Muscle of back (tissue), 11 donors: ENCODE data around the gene BASP1. TPM values are rescaled to one million over a fixed set of nuclear protein-coding genes. Genes with fewer than 3 reads are reported as not detected.
"Not testable (repeated sequence)": the region's sequence is repeated elsewhere in the genome, so short reads cannot be mapped to it uniquely, and the experiment has no call there.

ENCODE experiments used
- DNase-seq, 3 donors: peaks; one replicate each; pipeline versions ENCODE4 v3.0.0 to v3.0.0-alpha.2; 2013
- polyA plus RNA-seq, 10 donors: library from polyadenylated mRNA; unstranded; fragments of 120-200 nt; gene quantifications; one replicate each; pipeline ENCODE4 v1.2.1, GENCODE V29; 2013; ENCODE audit not compliant: insufficient read length in 10 of 10

The BASP1 gene
- polyA plus RNA-seq, 10 donors: 26.4 to 76.6 (median 36.6) TPM

DNA sequence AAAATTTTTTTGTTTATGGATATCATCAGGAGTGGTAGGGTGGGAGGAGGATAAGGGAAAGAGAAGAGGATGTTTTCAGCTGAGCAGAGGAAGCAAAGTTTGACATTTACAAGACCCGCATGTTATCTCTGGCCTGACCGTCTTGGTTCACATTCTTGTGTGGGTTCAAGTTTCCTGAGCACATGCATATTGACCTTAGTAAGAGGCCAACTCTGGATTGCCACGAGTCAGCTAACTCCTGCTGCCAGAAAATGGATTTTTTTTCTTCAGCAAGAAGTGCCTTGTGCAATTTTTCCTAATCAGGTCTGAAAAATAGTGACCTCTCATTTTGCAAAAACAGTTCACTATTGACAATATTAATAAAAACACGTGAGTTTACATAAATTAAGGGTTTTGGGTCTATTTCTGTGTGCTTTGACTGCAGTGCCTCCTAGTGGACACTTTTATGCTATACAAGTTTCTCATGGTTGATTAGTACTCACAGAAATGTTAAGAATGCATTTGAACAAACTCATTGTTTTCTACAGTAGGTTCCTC lies 27.1 kb upstream of the BASP1 start:
- DNase-seq: peak; percentile 66 to 82 (median 69)

DNA sequence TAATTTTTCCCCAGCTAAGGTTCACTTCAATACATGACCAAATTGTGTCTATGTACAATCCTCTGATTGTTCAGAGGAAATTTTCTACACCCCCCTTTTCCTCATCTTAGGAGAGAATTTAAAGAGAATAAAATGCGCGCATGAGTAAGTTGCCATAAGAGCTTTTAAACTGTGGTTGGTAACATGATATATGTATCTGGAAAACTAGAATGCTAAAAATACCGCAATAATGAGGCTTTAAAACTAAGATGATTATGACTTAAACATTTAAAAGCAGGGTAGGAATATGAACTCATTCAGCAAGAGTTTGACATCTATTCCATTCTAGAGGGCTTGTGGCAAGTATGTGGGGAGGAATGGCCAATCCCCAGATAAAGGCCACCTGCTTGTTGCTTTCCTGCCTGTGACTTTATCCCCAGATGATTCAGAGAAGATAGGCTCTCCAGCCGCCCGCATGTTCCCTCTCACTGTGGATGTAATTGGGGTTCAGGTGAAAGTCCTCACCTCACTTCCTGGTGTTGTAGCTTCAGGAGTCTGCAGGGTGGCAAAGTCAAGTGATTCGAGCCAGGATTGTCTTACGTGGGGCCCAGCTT lies 26.5 kb upstream of the BASP1 start:
- DNase-seq: no peak

DNA sequence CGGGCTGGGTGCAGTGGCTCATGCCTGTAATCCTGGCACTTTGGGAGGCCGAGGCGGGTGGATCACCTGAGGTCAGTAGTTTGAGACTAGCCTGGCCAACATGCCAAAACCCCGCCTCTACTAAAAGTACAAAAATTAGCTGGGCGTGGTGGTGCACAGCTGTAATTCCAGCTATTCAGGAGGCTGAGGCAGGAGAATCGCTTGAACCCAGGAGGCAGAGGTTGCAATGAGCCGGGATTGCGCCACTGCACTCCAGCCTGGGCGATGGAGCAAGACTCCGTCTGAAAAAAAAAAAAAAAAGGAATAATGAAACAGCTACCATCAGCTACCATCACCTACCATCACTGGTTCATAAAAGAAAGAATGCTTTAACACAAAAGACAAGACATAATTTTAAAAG lies 25.9 kb upstream of the BASP1 start:
- not testable (repeated sequence) for DNase-seq

DNA sequence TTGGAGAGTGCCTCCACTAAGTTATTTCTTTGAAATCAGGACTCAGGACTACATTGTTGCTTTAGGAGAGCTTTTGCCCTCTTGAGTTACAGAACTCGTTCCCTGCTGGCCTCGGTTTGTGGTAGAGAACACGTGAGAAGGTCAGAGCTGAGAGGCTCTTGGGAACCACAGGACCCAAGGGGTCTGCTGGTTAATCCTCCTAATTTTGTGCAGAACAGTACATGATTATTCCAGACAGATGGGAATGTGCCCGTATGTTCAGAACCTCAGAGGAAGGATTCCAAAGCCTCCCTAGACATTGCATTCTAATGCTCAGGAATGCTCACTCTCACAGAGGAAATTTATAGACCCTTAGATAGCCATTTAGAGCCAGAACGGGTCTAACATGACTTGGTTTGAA lies 25.2 kb upstream of the BASP1 start:
- no peak for DNase-seq

DNA sequence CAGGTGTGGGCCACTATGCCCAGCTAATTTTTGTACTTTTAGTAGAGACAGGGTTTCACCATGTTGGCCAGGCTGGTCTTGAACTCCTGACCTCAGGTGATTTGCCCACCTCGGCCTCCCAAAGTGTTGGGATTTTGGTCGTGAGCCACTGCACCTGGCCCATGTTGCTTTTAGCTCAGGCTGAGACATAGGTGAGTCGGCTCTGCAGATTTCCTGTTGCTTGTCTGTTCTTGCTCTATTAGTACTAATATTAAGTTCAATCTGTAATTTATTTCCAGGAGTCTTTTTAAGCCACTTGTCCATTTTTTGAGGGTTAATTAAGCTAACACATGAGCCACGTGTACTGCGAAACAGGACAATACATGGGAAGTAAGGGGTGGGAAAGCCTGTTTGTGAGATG lies 21.4 kb upstream of the BASP1 start:
- DNase-seq: no peak

DNA sequence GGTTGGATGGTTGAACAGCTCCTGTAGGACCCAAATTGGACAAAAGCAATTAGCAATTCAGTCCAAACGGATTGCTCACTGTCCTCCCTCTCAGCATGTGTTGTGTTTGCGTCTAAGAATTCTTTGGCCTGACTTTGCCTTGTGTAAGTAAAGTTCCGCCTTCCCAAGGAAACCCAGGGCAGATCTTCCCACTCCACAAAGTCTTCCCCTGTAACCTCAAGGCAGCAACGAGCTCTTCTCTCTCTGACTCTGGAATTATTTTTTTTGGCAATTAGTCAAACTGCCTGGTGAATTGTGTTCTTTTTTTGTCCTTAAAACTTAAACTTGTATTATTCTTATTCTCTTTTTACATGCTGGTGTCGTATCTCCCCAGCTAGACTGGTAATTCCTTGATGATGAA lies 20.7 kb upstream of the BASP1 start:
- DNase-seq: no peak

DNA sequence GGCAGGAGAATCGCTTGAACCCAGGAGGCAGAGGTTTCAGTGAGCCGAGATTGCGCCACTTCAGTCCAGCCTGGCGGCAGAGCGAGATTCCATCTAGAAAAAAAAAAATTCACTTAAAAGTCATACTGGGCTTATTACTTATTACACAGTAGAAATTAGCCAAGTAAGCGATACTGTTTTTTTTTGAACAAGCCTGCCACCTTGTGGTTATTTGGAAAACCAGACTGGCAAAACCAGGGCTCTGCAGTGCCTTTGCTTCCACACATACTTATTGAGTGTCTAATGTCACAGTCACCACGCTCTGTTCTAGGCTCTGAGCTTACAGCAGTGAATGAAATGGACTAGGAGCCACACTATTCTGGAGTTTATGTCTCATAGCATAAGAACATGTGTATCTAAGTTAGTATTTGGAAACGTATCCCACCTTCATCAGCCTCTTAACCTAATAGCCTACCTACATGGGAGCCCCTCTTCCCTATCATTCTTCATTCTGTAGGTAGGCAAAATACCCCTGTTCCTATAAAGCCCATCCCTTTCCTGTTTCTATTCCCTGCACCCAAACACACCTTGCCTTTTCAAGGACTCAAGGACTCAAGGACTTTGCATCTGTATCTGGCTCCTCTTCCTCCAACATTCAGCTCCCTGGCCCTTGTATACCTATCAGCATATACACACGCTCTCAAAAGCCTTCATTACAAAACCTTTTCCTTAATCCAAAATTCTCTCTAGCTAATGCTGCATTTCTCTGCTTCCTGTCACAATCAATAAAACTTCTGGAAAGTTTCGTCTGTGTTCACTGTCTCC lies 13.9 kb upstream of the BASP1 start:
- peak in 2 of 3 donors; percentile 66 to 82 for DNase-seq

DNA sequence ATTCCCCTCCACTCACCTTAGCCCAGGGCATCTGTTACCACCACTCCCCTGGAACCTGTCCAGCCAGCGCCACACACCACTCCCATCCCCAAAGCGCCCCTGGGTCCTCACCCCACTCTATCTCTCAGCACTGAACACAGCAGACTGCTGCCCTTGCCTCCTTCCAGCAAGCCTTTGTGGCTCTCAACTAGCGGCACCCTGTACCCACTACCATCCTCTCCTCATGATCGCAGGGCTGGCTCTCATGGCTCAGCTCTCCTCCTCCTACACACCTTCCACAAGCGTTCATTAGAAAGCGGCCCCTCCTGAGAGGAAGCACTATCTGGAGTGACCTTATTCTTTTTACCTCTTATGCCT lies 13.3 kb upstream of the BASP1 start:
- no peak for DNase-seq

DNA sequence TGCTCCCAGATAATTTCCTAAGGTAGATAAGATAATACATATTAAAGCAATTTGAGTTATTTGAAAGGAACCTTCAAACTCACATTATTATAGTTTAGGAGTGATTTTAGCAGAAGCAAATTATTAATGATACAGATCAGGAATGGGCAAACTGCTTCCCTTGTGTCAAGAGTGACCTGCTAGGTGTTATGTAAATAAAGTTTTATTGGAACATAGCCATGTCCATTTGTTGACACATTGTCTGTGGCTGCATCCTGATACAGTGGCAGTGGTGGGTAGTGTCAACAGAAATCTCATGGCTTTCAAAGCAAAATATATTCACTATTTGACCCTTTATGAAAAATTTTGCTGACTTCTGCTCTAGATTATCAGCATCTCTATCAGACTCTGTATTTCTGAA lies 11.4 kb upstream of the BASP1 start:
- DNase-seq: no peak

DNA sequence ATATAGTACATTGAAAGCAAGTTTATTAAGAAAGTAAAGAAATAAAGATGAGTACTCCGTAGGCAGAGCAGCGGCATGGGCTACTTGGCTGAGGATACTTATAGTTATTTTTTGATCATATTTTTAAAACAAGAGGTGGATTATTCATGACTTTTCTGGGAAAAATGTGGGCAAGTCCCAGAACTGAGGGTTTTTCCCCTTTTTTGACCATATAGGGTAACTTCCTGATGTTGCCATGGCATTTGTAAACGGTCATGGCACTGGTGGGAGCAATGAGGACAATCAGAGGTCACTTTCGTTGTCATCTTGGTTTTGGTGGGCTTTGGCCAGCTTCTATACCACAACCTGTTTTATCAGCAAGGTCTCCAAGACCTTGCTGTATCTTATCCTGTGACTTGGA lies 5.2 kb upstream of the BASP1 start:
- DNase-seq: no peak

DNA sequence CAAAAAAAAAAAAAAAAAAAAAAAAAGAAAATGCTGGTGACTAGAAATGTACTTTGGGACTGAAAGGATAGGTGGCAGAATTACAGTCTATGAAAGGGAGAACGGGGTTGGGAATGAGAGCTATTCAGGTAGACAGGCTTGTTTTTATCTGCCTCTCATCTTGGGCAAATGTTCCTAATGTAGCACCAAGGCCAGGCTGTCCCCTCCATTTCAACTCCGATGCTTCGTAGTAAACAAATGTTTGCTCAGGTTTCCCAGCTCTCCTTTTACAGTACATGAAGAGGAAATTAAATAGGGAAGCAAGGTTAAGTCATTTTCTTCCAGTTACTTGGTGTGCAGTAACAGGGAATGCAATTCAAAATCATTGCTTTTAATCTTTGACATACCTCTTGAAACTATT lies 4.4 kb upstream of the BASP1 start:
- DNase-seq: no peak

DNA sequence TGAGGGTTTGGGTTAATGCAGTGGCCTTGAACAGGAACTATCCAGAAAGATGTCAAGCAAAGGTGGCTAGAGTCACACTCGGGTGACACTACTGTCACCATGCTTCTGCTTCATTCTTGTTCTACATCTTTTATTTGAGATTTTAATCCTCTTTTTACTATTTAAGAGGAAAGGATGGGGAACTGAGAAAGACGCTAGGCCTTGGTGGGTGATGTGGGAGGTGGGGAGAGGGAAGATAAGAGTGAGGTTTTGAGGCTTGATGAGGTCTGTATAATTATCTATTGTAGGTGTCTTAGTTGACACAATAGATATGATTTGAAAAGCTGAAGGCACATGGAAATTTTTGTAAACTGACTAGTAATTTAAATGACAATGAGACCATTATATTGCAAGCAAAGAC lies 3.5 kb upstream of the BASP1 start:
- no peak for DNase-seq

DNA sequence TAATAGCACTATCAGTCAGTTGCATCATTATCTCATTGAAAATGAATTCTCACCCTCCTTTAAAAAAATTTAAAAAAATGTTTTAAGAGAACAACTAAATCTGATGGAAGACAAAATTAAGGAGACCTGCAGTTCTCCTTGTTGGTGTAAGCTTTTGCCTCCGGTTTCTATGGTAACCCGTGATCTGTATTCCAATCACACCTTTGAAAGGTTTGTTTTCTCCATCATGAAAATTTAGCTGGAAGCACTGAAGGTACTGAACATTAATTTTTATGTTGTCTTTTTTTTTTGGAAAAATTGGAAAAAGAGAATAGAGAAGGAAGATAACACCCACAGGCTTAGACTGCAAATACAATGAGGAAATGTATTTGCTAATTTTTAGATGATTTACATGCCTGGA lies 2.5 kb upstream of the BASP1 start:
- no peak for DNase-seq

DNA sequence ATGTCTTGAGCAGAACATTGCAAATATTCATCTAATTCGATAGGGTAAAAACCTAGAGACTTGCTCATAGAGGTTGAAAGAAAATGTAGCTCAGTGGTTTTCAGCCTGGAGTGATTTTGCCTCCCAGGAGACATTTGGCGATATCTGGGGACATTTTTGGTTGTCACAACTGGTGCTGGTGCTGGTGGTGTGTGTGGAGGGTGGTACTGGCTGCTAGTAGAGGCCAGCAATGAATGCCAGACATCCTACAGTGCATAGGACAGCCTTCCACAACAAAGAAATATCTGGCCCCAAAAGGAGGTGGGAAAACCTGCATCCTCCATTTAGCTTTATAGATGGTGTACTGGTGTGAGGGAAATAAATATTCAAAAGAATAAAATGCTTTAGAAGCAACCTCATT lies 2.1 kb upstream of the BASP1 start:
- no peak for DNase-seq

DNA sequence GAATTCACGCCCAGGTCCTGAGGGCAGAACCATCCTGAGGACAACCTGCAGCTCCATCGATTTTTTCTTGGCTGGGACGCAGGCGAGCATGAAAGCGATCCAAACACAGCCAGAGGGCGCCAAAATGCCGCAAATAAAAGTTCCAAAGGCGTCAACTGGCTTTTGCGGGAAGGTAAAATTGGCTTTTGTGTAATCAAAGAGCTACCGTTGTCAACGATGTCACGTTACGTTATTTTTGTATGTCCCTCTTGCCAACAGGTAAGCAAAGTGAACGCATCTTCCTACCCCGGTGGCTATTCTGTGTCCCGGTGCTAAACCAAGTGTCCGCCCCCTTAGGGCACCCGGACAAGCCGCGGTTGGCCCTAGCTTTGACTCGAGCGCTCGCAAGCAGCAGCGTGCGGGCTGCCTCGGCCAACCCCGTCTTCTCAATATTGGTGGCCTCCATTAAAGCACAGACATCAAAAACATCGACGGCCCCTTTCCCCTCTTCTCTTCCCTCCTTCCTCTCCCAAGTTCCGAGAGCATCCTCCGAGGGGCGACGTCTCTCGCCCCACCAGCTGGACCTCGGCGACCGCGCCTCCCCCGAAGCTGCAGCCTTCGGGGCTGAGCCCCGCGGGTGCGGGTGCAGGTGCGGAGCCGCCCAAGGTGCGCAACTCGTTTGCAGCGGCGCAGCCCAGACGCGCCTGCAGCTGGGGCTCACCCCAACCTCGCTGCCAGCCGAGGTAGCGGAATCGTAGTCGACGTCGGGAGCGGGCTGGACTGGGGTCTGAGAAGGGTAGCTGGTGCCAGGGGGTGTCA lies 1.1 kb upstream of the BASP1 start:
- peak; percentile 84 to 95 (median 89) for DNase-seq

DNA sequence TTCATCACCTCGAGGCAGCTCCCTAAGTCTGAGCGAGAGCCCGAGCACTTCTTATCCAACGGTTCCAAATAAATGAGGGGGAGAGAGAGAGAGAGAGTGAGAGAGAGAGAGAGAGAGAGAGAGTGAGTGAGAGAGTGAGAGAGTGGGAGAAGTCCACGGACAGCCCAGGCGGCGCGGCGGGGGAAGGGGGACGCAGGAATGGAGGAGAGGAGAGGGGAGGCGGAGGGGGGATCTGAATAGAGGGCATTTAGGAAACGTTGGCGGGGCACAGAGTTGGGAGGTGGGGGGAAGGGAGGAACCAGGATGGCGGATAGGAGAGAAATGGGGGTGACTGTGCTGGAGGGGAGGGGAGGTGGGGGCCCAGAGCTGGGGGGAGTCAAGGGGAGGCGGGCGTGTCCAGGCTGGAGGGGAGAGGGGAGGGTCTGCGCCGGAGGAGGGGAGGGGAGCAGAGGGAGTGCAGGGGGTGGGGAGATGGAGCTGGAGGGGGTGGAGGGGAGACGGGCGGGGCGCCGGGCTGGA lies 398 bp upstream of the BASP1 start:
- DNase-seq: peak in 2 of 3 donors; percentile 76 to 91

DNA sequence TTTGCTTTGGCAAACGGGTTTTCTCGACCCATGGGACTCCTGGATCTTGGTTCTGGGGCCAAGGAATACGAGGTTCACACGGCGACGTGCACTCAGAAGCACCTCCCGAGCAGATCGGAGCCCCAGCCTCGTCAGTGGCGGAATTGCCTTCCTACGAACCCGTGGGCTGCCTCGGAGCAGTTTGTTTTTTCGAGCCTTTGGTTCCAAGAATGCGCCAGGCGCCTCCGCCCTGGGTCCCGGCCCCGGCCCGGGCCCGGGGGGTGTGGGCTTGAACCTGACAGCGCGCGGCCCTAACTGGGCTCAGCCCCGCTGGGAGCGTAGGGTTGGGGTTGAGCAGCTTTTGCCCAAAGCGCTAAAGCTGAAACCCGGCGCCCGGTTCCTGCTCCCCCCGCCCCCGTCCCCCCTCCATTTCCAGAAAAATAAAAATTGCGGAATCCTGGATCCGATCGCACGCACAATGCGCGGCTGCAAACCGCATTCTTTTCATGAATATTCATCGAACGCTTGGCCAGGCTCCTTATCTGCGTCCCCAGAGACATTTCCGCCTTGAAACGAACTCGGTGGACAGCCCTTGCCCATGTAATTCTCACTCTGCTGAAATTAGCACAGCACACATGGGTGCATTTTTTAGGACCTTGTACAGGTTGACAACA lies 1.0 kb downstream of the BASP1 start:
- DNase-seq: peak in 2 of 3 donors; percentile 62 to 79

DNA sequence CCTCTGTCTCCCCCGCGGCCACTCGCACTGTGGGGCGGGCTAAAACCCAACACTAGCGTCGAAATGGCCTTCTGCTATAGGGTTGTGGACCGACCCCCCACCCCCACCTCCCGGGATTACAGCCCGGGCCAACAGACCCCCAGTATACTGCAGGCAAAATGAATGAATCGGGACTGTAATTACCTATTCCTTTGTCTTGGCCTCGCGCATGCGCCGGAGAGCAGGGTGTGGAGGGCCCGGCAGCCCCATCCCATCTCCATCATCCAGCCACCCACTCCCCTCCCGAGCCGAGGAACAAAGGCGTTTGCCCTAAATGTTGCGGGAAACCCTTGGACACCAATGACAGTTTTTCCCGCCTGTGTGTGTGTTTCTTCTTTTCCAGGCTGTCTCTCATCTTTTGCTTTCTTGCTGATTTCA lies 1.6 kb downstream of the BASP1 start:
- peak; percentile 34 to 84 (median 65) for DNase-seq

DNA sequence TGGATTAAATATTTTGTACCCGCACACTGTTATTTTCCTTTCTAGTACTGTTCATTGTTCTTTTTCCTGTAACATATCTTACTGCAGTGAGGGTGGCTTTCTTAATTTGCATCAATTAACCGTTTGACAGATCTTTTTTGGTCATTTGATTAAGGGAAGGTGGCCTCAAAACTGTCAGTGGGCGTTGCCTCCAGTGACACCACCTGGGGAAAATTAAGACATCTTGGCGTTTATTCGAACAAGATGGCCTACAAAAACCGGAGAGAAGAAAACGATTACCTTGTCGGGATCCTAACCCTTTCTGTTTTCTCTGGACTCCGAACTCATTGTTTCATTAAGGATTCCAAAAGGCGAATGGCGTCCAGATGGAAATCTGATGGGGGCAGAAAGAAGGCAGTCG lies 2.0 kb downstream of the BASP1 start:
- no peak for DNase-seq

DNA sequence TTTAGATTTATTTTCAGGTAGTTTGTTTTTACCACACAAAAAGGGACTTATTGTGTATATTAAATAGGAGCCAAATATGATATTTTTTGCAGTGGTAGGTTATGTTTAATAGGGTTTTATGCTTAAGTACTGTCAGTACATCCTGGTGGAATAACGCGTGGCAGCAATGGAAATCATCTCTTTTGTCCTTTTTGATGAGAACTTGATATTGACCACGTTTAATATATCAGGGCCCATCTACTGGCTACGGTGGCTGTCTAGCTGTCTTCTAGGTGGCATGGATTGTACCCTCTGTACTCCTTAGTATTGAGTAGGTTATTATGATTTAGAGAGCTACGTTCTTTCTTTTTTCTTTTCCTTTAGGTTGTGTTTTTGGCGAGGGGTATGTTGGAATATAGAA lies 2.6 kb downstream of the BASP1 start:
- DNase-seq: no peak

DNA sequence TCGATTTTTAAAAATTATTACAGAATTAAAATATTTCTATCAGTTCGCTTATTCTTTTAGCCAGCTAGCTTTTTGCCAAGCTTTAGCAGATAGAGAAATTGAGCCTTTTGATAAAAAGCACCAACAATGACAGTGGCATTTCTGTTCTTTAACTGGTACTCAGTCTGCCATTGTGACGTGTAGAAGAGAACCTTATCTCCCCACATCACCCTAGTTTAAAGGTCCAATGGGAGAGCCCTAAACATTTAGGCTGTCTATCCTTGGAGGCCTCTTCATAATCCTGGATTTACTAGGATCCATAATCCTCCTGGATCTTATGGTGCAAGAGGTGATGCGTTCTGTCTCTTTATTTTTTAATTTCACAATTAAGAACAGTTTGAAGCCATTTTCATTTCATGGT lies 3.0 kb downstream of the BASP1 start:
- no peak for DNase-seq
